ENCODE data around the gene CASK. TPM values are rescaled to one million over a fixed set of nuclear protein-coding genes. Genes with fewer than 3 reads are reported as not detected.

Gene CASK
- total and polyA plus RNA-seq, 4 donors: 3.6 to 14.8 (median 6.2) TPM

DNA sequence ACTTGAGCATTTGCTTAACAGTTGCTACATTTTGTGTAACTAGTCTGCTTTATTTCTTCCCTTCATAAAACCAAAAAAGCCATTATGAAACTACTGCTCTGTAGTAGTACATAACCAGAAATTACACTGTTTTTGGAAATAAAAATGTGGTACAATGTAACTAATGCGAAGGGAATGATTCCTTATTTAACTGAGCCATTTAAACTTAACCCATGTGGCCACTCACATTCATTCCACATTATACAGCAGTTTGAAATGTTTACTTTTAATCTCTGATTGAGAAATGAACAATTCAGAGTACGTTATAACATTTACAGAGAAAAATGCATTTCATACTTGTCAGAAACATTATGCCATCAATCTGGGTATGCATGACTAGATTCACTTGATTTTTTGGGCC, 382.0 kb downstream of the CASK start:
- WGBS: 92% methylated on average over 2 of the region's 2 CpGs
- Histone ChIP-seq H3K36me3 (ENCODE audit: control insufficient read depth in 4 of 4, insufficient read depth in 3 of 4, low read depth in 1 of 4, low read length in 3 of 4) (peaks cover 0 to 2% (median 0%) of the 10 kb centered on the region in 4 donors), H3K4me3 (ENCODE audit: low read depth in 1 of 3, low read length in 3 of 3) (no peak overlapping the region), H3K27ac (ENCODE audit: low read depth in 1 of 2, low read length in 2 of 2) (no peak overlapping the region), H3K9ac (ENCODE audit: low read depth in 1 of 2, low read length in 2 of 2) (no peak overlapping the region), H3K27me3 (ENCODE audit: control insufficient read depth in 4 of 4, insufficient read depth in 4 of 4, low read length in 3 of 4) (no peaks in the 10 kb centered on the region), H3K9me3 (ENCODE audit: control insufficient read depth in 4 of 4, low read length in 3 of 4) (no peaks in the 10 kb centered on the region), H3K4me1 (ENCODE audit: control insufficient read depth in 4 of 4, insufficient read depth in 4 of 4, low read length in 3 of 4) (no peaks in the 10 kb centered on the region)
- no peak for TF ChIP-seq EGR1 (IDR thresholded peaks at IDR 0.05; ENCODE audit: low read depth in 2 of 2)
- no peak for TF ChIP-seq RAD21 (IDR thresholded peaks at IDR 0.05)
- no peak for TF ChIP-seq HNF4G (IDR thresholded peaks at IDR 0.05)
- no peak for TF ChIP-seq SP1 (IDR thresholded peaks at IDR 0.05)
- TF ChIP-seq RXRA (IDR thresholded peaks at IDR 0.05): no peak
- TF ChIP-seq, protein P1, sequence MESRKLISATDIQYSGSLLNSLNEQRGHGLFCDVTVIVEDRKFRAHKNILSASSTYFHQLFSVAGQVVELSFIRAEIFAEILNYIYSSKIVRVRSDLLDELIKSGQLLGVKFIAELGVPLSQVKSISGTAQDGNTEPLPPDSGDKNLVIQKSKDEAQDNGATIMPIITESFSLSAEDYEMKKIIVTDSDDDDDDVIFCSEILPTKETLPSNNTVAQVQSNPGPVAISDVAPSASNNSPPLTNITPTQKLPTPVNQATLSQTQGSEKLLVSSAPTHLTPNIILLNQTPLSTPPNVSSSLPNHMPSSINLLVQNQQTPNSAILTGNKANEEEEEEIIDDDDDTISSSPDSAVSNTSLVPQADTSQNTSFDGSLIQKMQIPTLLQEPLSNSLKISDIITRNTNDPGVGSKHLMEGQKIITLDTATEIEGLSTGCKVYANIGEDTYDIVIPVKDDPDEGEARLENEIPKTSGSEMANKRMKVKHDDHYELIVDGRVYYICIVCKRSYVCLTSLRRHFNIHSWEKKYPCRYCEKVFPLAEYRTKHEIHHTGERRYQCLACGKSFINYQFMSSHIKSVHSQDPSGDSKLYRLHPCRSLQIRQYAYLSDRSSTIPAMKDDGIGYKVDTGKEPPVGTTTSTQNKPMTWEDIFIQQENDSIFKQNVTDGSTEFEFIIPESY (IDR thresholded peaks at IDR 0.05): no peak
- TF ChIP-seq, protein P2, sequence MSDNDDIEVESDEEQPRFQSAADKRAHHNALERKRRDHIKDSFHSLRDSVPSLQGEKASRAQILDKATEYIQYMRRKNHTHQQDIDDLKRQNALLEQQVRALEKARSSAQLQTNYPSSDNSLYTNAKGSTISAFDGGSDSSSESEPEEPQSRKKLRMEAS (IDR thresholded peaks at IDR 0.05): no peak
- TF ChIP-seq, protein P3, sequence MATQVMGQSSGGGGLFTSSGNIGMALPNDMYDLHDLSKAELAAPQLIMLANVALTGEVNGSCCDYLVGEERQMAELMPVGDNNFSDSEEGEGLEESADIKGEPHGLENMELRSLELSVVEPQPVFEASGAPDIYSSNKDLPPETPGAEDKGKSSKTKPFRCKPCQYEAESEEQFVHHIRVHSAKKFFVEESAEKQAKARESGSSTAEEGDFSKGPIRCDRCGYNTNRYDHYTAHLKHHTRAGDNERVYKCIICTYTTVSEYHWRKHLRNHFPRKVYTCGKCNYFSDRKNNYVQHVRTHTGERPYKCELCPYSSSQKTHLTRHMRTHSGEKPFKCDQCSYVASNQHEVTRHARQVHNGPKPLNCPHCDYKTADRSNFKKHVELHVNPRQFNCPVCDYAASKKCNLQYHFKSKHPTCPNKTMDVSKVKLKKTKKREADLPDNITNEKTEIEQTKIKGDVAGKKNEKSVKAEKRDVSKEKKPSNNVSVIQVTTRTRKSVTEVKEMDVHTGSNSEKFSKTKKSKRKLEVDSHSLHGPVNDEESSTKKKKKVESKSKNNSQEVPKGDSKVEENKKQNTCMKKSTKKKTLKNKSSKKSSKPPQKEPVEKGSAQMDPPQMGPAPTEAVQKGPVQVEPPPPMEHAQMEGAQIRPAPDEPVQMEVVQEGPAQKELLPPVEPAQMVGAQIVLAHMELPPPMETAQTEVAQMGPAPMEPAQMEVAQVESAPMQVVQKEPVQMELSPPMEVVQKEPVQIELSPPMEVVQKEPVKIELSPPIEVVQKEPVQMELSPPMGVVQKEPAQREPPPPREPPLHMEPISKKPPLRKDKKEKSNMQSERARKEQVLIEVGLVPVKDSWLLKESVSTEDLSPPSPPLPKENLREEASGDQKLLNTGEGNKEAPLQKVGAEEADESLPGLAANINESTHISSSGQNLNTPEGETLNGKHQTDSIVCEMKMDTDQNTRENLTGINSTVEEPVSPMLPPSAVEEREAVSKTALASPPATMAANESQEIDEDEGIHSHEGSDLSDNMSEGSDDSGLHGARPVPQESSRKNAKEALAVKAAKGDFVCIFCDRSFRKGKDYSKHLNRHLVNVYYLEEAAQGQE (IDR thresholded peaks at IDR 0.05): no peak
- TF ChIP-seq, protein P4, sequence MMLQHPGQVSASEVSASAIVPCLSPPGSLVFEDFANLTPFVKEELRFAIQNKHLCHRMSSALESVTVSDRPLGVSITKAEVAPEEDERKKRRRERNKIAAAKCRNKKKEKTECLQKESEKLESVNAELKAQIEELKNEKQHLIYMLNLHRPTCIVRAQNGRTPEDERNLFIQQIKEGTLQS (IDR thresholded peaks at IDR 0.05): no peak
- DNase-seq (ENCODE audit: low spot score): no peak

DNA sequence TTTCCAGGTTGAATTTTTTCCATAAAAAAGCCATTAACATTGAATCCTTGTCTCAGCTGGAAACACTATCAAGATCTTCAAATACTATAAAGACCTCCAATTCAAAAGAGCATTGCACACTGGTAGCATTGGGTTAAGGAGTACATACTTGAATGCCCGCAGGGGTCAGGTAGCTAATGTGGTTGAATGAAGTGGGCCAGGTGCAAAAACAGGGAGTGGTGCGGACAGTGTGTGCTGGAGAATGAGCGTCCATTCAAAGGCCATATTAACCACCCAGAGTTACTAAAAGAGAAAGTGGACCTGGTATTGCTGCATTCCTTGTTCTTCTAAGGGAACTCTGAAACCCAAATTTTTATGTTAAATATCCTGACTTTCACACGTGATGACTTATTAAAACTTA, 384.6 kb downstream of the CASK start:
- H3K9me3 ChIP-seq (ENCODE audit: control insufficient read depth in 4 of 4, low read length in 3 of 4): no peaks in the 10 kb centered on the region
- peaks cover 0 to 2% (median 0%) of the 10 kb centered on the region in 4 donors for H3K36me3 ChIP-seq (ENCODE audit: control insufficient read depth in 4 of 4, insufficient read depth in 3 of 4, low read depth in 1 of 4, low read length in 3 of 4)
- H3K4me1 ChIP-seq (ENCODE audit: control insufficient read depth in 4 of 4, insufficient read depth in 4 of 4, low read length in 3 of 4): no peaks in the 10 kb centered on the region
- no peak overlapping the region for H3K27ac ChIP-seq (ENCODE audit: low read depth in 1 of 2, low read length in 2 of 2)
- H3K9ac ChIP-seq (ENCODE audit: low read depth in 1 of 2, low read length in 2 of 2): no peak overlapping the region
- DNase-seq (ENCODE audit: low spot score): no peak
- no peaks in the 10 kb centered on the region for H3K27me3 ChIP-seq (ENCODE audit: control insufficient read depth in 4 of 4, insufficient read depth in 4 of 4, low read length in 3 of 4)
- no peak overlapping the region for H3K4me3 ChIP-seq (ENCODE audit: low read depth in 1 of 3, low read length in 3 of 3)
- WGBS: 98% methylated on average over 4 of the region's 4 CpGs
- TF ChIP-seq, protein P2 (IDR thresholded peaks at IDR 0.05): no peak
- no peak for TF ChIP-seq RXRA (IDR thresholded peaks at IDR 0.05)
- TF ChIP-seq, protein P5, sequence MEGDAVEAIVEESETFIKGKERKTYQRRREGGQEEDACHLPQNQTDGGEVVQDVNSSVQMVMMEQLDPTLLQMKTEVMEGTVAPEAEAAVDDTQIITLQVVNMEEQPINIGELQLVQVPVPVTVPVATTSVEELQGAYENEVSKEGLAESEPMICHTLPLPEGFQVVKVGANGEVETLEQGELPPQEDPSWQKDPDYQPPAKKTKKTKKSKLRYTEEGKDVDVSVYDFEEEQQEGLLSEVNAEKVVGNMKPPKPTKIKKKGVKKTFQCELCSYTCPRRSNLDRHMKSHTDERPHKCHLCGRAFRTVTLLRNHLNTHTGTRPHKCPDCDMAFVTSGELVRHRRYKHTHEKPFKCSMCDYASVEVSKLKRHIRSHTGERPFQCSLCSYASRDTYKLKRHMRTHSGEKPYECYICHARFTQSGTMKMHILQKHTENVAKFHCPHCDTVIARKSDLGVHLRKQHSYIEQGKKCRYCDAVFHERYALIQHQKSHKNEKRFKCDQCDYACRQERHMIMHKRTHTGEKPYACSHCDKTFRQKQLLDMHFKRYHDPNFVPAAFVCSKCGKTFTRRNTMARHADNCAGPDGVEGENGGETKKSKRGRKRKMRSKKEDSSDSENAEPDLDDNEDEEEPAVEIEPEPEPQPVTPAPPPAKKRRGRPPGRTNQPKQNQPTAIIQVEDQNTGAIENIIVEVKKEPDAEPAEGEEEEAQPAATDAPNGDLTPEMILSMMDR (IDR thresholded peaks at IDR 0.05; ENCODE audit: low read depth, low read length, missing input control): no peak
- no peak for TF ChIP-seq FOXA1 (IDR thresholded peaks at IDR 0.05)
- TF ChIP-seq, protein P4 (IDR thresholded peaks at IDR 0.05): no peak
- TF ChIP-seq, protein P3 (IDR thresholded peaks at IDR 0.05): no peak
- no peak for TF ChIP-seq EGR1 (IDR thresholded peaks at IDR 0.05; ENCODE audit: low read depth in 2 of 2)
- TF ChIP-seq TAF1 (conservative IDR thresholded peaks at IDR 0.05): no peak
- TF ChIP-seq SP1 (IDR thresholded peaks at IDR 0.05): no peak
- no peak for TF ChIP-seq GABPA (IDR thresholded peaks at IDR 0.05 in 1 of 2, conservative IDR thresholded peaks at IDR 0.05 in 1 of 2)
- TF ChIP-seq HNF4G (IDR thresholded peaks at IDR 0.05): no peak
- TF ChIP-seq RAD21 (IDR thresholded peaks at IDR 0.05): no peak
- no peak for TF ChIP-seq YY1 (IDR thresholded peaks at IDR 0.05)
- TF ChIP-seq, protein P1 (IDR thresholded peaks at IDR 0.05): no peak
